Measurements from ENCODE around the gene MIDN. TPM values are rescaled to one million over a fixed set of nuclear protein-coding genes. Genes with fewer than 3 reads are reported as not detected.
A peak's percentile ranks its signal among the peaks of the same experiment; 100 is the strongest.

Gene MIDN
- total RNA-seq, 4 donors from 2014 or later: 17.4 to 51.9 (median 39.4) TPM

DNA sequence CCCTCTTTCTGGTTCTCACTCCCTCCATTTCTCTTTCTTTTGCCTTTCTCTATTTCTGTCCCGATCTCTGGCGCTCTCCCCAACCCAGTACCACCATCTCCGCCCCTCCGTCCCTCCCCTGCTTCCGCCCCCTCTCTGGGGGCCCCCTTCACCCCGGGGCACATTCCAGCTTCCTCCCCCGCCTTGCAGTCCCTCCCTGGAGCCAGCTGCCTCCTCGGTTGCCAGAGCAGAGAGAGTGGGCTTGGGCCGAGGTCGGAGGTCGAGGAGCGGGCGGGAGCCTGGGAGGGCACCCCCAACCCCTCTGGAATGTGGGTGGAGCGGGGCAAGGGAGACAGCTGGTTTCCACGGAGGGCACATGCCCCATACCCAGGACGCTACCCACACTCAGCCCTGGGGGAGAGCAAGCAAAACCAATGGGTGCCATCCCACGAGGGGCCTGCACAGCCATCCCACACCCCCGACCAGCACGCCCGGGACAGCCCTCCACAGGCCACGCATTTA lies 14.3 kb downstream of the MIDN start:
- Histone ChIP-seq H3K9me3 (no peaks in the 10 kb centered on the region), H3K36me3 (peaks cover 0 to 7% (median 2%) of the 10 kb centered on the region in 3 donors), H3K27me3 (no peaks in the 10 kb centered on the region), H3K4me1 (peaks cover 3 to 96% (median 79%) of the 10 kb centered on the region in 4 donors), H3K4me3 (peak overlapping the region in 1 of 4 donors; percentile 69), H3K27ac (peak overlapping the region; percentile 76 to 99 (median 95))
- no peak for DNase-seq (ENCODE audit: low spot score in 2 of 2)
- 22 to 34% methylated on average over 18 to 19 of the region's 21 CpGs for WGBS, 2 donors
- TF ChIP-seq CTCF (IDR thresholded peaks at IDR 0.05) (no peak), EP300 (IDR thresholded peaks at IDR 0.05) (no peak), POLR2A (IDR thresholded peaks at IDR 0.05) (no peak)

DNA sequence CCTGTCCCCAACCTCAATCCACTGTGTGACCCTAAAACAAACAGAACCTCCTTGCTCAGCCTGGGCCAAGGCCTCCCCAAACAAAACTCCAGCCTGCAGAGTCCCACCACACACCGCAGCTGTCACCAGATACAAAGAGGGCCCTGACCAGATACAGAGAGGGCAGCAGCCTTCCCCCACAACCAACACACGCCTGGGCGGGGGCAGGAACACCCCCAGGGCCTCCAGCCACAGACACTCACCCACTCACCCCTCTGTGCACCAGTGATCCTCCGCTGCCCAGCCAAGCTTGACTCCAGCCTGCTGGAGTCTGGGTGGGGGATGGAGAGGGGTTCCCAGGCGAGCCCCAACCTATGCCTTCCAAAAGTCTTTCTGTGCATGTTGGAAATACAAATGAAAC lies 14.8 kb downstream of the MIDN start:
- no peak overlapping the region for H3K4me3 ChIP-seq
- TF ChIP-seq EP300 (IDR thresholded peaks at IDR 0.05) (no peak), POLR2A (IDR thresholded peaks at IDR 0.05) (no peak), CTCF (IDR thresholded peaks at IDR 0.05) (no peak)
- 43 to 53% methylated on average over 5 of the region's 5 CpGs for WGBS, 2 donors
- peak overlapping the region; percentile 76 to 99 (median 95) for H3K27ac ChIP-seq
- peaks cover 3 to 96% (median 79%) of the 10 kb centered on the region in 4 donors for H3K4me1 ChIP-seq
- peaks cover 0 to 2% (median 0%) of the 10 kb centered on the region in 3 donors for H3K36me3 ChIP-seq
- no peaks in the 10 kb centered on the region for H3K27me3 ChIP-seq
- no peaks in the 10 kb centered on the region for H3K9me3 ChIP-seq
- DNase-seq (ENCODE audit: low spot score in 2 of 2): no peak

DNA sequence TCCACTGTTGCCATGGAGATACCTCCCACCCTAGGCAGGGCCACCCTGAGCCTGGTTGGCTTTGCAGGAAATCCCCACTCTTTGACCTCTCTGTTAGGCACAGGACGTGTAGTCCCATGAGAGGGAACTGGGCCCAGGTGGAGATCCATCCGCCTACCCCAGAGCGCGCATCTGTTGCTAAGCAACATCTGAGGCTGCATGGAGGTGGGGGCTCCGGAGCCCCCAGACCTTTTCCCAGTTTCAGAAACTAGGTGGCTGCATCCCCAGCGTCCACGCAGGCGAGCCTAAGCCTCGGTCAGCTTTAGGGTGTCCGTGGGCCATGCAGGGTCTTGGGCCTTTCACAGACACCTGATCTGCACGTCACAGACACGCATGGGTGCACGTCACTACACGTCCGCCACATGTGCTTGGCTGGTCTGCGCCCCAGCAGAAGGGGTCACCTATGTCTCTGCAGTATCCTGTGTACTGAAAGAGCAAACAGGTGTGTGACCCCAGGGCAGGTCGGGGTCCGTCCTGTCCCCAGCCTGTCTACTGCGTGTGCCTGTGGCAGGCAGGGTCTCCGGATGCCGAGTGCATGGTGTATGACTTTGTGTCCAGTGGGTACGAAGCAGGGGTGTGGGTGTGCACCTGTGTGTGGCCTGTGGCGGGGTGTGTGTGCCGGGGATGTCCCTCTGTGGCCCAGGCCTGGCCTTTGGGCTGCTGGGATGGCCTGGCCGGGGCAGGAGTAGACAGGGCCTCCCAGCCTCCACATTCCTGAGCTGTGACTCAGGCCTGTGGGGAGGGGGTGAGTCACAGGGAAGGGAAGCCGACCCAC lies 16.6 kb downstream of the MIDN start:
- H3K9me3 ChIP-seq: no peaks in the 10 kb centered on the region
- peak overlapping the region; percentile 71 to 99 (median 95) for H3K27ac ChIP-seq
- no peak for DNase-seq (ENCODE audit: low spot score in 2 of 2)
- peaks cover 3 to 86% (median 70%) of the 10 kb centered on the region in 4 donors for H3K4me1 ChIP-seq
- 61 to 64% methylated on average over 25 to 26 of the region's 26 CpGs for WGBS, 2 donors
- TF ChIP-seq EP300 (IDR thresholded peaks at IDR 0.05) (peak in 1 of 2 donors; percentile 65), POLR2A (IDR thresholded peaks at IDR 0.05) (no peak), CTCF (IDR thresholded peaks at IDR 0.05) (no peak)
- H3K27me3 ChIP-seq: no peaks in the 10 kb centered on the region
- no peaks in the 10 kb centered on the region for H3K36me3 ChIP-seq
- H3K4me3 ChIP-seq: no peak overlapping the region

DNA sequence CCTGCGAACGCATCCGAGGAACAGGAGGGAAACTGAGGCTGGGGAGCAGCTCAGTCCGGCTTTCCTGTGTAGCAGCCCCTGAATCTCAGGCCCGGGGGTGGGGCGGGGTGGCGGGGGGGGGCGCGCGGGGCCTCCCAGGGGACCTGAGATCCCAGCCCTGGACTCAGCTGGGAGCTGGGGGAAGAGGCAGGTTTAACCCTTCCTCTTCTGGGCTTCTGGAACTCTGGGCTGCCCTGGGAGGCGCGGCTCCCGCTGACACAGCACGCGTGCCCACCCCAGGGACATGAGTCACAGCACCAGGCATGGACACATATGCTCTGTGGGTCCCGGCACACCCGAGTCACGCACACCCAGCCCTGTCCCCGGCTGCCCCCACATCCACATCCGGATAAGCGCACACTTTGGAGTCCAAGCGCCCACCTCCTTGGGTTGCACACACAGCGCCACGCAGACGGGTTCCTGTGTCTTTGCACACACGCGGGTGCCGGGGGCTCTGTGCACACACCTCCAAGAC lies 17.3 kb downstream of the MIDN start:
- Histone ChIP-seq H3K4me3 (peak overlapping the region; percentile 24 to 60 (median 40)), H3K4me1 (peaks cover 8 to 86% (median 70%) of the 10 kb centered on the region in 4 donors), H3K36me3 (peaks cover 0 to under 1% (median 0%) of the 10 kb centered on the region in 3 donors), H3K27me3 (no peaks in the 10 kb centered on the region), H3K27ac (peak overlapping the region; percentile 71 to 99 (median 95)), H3K9me3 (no peaks in the 10 kb centered on the region)
- WGBS, 2 donors: 6 to 12% methylated on average over 12 to 15 of the region's 28 CpGs
- no peak for DNase-seq (ENCODE audit: low spot score in 2 of 2)
- TF ChIP-seq POLR2A (IDR thresholded peaks at IDR 0.05): no peak
- TF ChIP-seq CTCF (IDR thresholded peaks at IDR 0.05): no peak
- TF ChIP-seq EP300 (IDR thresholded peaks at IDR 0.05): no peak
